Nephron (organoid): ENCODE data around the gene AHCYL2.

Experiments used
- H3K27ac Mint-ChIP-seq, 3 experiments: 2 replicates each; pipeline ENCODE4 v1.8.0; 2020; ENCODE audit warnings: mixed read lengths in 3 of 3, mild to moderate bottlenecking in 2 of 3, moderate library complexity in 1 of 3
- H3K27me3 Mint-ChIP-seq: 2 replicates; pipeline ENCODE4 v1.8.0; 2021; ENCODE audit warnings: low read depth, mild to moderate bottlenecking, moderate library complexity, mixed read lengths
- H3K36me3 Mint-ChIP-seq: 2 replicates; pipeline ENCODE4 v1.8.0; 2020; ENCODE audit warnings: low read depth, mixed read lengths
- H3K4me1 Mint-ChIP-seq: 2 replicates; pipeline ENCODE4 v1.8.0; 2020; ENCODE audit warnings: mixed read lengths
- H3K4me3 Mint-ChIP-seq, 3 experiments: 2 replicates each; pipeline ENCODE4 v1.8.0; 2020; ENCODE audit warnings: mild to moderate bottlenecking in 3 of 3, mixed read lengths in 3 of 3, moderate library complexity in 2 of 3
- H3K9me3 Mint-ChIP-seq: 2 replicates; pipeline ENCODE4 v1.8.0; 2020; ENCODE audit warnings: mixed read lengths
- TF ChIP-seq, protein P1 (sequence below), 3 experiments: fragments of 200-600 bp; sonication (generic); IDR thresholded peaks; one replicate each; pipeline ENCODE4 v1.5.0; 2021; ENCODE audit warnings: antibody characterized with exemption in 3 of 3; ENCODE audit not compliant: unreplicated experiment in 3 of 3

The AHCYL2 gene

GRCh38 chr7:129370812-129371211 lies 146.0 kb downstream of the AHCYL2 start:
- Mint-ChIP-seq H3K27me3 (peaks cover 3% of the 10 kb centered on the region), H3K36me3 (no peaks in the 10 kb centered on the region), H3K4me3 (no peak overlapping the region), H3K4me1 (peaks cover 35% of the 10 kb centered on the region), H3K9me3 (no peaks in the 10 kb centered on the region), H3K27ac (peak overlapping the region in 1 of 3 experiments; percentile 7)
- TF ChIP-seq, protein P1, sequence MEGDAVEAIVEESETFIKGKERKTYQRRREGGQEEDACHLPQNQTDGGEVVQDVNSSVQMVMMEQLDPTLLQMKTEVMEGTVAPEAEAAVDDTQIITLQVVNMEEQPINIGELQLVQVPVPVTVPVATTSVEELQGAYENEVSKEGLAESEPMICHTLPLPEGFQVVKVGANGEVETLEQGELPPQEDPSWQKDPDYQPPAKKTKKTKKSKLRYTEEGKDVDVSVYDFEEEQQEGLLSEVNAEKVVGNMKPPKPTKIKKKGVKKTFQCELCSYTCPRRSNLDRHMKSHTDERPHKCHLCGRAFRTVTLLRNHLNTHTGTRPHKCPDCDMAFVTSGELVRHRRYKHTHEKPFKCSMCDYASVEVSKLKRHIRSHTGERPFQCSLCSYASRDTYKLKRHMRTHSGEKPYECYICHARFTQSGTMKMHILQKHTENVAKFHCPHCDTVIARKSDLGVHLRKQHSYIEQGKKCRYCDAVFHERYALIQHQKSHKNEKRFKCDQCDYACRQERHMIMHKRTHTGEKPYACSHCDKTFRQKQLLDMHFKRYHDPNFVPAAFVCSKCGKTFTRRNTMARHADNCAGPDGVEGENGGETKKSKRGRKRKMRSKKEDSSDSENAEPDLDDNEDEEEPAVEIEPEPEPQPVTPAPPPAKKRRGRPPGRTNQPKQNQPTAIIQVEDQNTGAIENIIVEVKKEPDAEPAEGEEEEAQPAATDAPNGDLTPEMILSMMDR (IDR thresholded peaks at IDR 0.05; ENCODE audit: unreplicated experiment in 3 of 3): no peak

DNA sequence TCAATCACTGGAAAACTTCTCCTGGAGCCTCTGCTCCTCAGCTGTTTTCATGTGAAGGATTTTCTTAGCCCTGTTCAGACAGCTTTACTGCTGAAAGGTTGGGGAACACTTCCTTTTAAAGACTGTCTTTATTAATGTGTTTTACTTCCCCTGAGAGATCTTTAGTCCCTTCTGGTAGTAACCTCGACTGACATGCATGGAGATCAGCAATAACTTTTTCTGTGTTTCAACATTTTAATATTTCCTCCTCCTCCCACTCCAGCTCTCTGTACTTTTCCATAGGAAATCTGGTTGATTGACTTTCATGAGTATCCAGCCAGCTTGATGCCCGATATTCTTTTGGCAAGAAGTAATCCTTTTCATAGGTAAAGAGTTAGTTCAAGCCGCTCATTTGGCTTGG lies 146.7 kb downstream of the AHCYL2 start:
- TF ChIP-seq, protein P1 (IDR thresholded peaks at IDR 0.05; ENCODE audit: unreplicated experiment in 3 of 3): no peak
- H3K9me3 Mint-ChIP-seq: no peaks in the 10 kb centered on the region
- H3K27me3 Mint-ChIP-seq: peaks cover 3% of the 10 kb centered on the region
- no peaks in the 10 kb centered on the region for H3K36me3 Mint-ChIP-seq
- H3K4me1 Mint-ChIP-seq: peaks cover 35% of the 10 kb centered on the region
- no peak overlapping the region for H3K4me3 Mint-ChIP-seq
- peak overlapping the region in 1 of 3 experiments; percentile 7 for H3K27ac Mint-ChIP-seq

DNA sequence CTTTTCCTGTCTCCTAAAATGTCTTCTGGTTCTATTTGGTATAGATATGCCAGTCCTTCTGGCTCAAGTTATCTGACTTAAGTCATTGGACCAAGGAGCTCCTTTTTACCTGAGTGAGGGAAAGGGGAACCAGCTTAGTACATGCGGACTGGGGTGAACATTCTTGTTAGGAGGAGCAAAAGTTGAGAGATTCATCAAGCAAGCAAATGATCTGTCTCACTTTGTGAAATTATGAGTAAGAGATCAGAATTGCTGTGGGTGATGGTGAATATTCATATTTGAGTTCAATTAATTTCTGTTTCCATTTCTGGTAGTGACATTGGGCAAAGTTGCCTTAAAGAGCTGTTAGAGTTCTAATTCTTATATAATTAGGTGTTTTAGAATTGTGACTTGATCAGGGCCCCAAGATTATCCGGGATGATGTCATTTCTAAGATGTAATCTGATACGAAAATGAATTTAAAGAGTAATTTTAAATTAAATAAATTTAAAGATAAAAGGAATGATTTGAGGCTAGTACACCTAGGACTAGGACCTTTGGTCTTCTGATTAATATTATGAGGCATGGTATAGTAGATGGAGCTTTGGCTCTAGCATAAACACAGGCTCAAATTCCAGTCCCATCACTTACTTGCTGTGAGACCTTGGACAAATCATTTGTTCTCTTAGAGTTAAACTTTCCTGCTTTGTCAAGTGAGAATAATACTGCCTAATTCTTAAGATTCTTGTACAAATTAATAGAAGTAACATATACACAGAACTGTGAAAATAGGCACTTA lies 149.0 kb downstream of the AHCYL2 start:
- Mint-ChIP-seq H3K27ac (no peak overlapping the region), H3K4me3 (no peak overlapping the region), H3K4me1 (peaks cover 25% of the 10 kb centered on the region), H3K27me3 (peaks cover 3% of the 10 kb centered on the region), H3K9me3 (no peaks in the 10 kb centered on the region), H3K36me3 (no peaks in the 10 kb centered on the region)
- TF ChIP-seq, protein P1 (IDR thresholded peaks at IDR 0.05; ENCODE audit: unreplicated experiment in 3 of 3): no peak

DNA sequence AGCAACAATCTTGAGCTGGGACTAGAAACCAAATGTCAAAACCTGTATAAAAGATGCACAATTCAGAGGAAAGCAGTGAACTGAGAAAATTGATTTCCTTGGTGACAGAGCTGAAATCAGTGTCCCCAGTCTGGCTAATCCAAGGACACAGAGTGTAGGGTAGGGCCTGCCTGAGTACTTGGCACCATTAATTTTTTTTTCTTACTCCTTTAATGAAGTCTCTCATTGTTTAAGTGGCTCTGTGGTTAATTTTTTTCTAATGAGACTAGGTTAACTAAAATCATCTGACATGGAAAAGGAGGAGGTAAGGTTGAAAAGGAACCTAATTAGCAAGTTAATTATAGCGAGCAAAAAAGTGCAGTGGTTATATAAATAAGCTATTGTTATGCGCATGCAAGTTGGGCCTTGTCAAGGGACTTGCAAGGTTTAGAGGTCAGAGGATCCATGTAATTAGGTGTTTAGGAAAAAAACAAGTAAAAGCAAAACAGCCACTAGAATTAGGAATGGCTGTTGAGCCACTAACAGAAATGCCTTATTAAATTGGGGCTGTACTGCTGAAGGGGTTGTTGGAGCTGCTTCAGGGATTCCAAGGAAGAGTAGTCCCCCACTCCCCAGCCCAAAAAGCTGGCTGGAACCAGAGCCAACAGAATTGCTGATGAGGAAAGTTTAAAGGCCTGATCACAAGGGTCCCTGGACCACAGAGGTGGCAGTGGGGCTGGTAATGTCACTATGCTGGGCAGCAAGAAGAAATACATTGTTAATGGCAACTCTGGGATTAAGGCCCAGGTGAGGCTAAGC lies 150.5 kb downstream of the AHCYL2 start:
- H3K9me3 Mint-ChIP-seq: no peaks in the 10 kb centered on the region
- peak overlapping the region in 1 of 3 experiments; percentile 62 for H3K27ac Mint-ChIP-seq
- no peaks in the 10 kb centered on the region for H3K36me3 Mint-ChIP-seq
- H3K4me3 Mint-ChIP-seq: no peak overlapping the region
- TF ChIP-seq, protein P1 (IDR thresholded peaks at IDR 0.05; ENCODE audit: unreplicated experiment in 3 of 3): no peak
- peaks cover 3% of the 10 kb centered on the region for H3K27me3 Mint-ChIP-seq
- H3K4me1 Mint-ChIP-seq: peaks cover 22% of the 10 kb centered on the region

- peaks cover 3% of the 10 kb centered on the region for H3K27me3 Mint-ChIP-seq
- H3K27ac Mint-ChIP-seq: peak overlapping the region in 1 of 3 experiments; percentile 23
- no peaks in the 10 kb centered on the region for H3K36me3 Mint-ChIP-seq
- no peak overlapping the region for H3K4me3 Mint-ChIP-seq
- no peaks in the 10 kb centered on the region for H3K9me3 Mint-ChIP-seq
- TF ChIP-seq, protein P1 (IDR thresholded peaks at IDR 0.05; ENCODE audit: unreplicated experiment in 3 of 3): peak in 2 of 3 experiments; percentile 40 to 49
- peaks cover 15% of the 10 kb centered on the region for H3K4me1 Mint-ChIP-seq
Measured at GRCh38 chr7:129376076-129376777, 151.4 kb downstream of the AHCYL2 start.
